Gastrocnemius medialis (tissue), 4 donors: ENCODE measurements around the gene FBXO28.

Experiments
- CTCF ChIP-seq, 5 experiments: fragments of 450-650 bp in 3 of 5; fragments of 200-600 bp in 2 of 5; sonication (generic) in 2 of 5; IDR thresholded peaks in 4 of 5; conservative IDR thresholded peaks in 1 of 5; 1 replicate in 4 of 5; 2 replicates in 1 of 5; pipeline ENCODE4 v1.5.1; 2016 to 2019; ENCODE audit warnings: antibody characterized with exemption in 5 of 5, mild to moderate bottlenecking in 3 of 5, moderate library complexity in 3 of 5
- POLR2A ChIP-seq, 2 donors: fragments of 450-650 bp; IDR thresholded peaks; one replicate each; pipeline ENCODE4 v1.6.1; 2017; ENCODE audit warnings: antibody characterized with exemption in 2 of 2, mild to moderate bottlenecking in 2 of 2, moderate library complexity in 2 of 2

- TF ChIP-seq CTCF (IDR thresholded peaks at IDR 0.05 in 4 of 5, conservative IDR thresholded peaks at IDR 0.05 in 1 of 5) = no peak
- TF ChIP-seq POLR2A (IDR thresholded peaks at IDR 0.05) = no peak
Measured at GRCh38 chr1:224157316-224157715, 43.4 kb downstream of the FBXO28 start.
